K562 (cell line): ENCODE data around the gene TXNDC8.

ENCODE experiments used
- FOXK1 ChIP-seq: sonication (generic); formaldehyde crosslinking; IDR thresholded peaks from 2 replicates; pipeline ENCODE4 v1.8.0; 2022; ENCODE audit warnings: missing genetic modification reagents, mild to moderate bottlenecking, borderline replicate concordance
- MYBL2 ChIP-seq, 2 experiments: fragments of 450-650 bp in 1 of 2; sonication (generic) in 1 of 2; formaldehyde crosslinking in 1 of 2; IDR thresholded peaks; 2 replicates each; pipeline versions ENCODE4 v1.6.1 to v1.8.1; 2017 to 2022; ENCODE audit warnings: borderline replicate concordance in 1 of 2, inconsistent platforms in 1 of 2, low read depth in 1 of 2, mild to moderate bottlenecking in 1 of 2, missing genetic modification reagents in 1 of 2, moderate library complexity in 1 of 2
- NCOA4 ChIP-seq: fragments of 450-650 bp; IDR thresholded peaks from 2 replicates; pipeline ENCODE4 v1.6.1; 2018; ENCODE audit warnings: mild to moderate bottlenecking; ENCODE audit not compliant: partially characterized antibody
- NONO ChIP-seq, 2 experiments: fragments of 200-400 bp in 1 of 2; fragments of 450-650 bp in 1 of 2; formaldehyde crosslinking in 1 of 2; IDR thresholded peaks; 2 replicates each; pipeline ENCODE4 v1.6.1; 2017; ENCODE audit warnings: low read depth in 2 of 2, mild to moderate bottlenecking in 2 of 2, moderate library complexity in 2 of 2, low read length in 1 of 2
- POLR2AphosphoS2 ChIP-seq: IDR thresholded peaks from 2 replicates; pipeline ENCODE4 v1.6.1; 2012; ENCODE audit warnings: low read length, improper control_type of control experiment
- SAP30 ChIP-seq: fragments of 200-600 bp; sonication (generic); IDR thresholded peaks from 2 replicates; pipeline ENCODE4 v1.6.1; 2012; ENCODE audit warnings: borderline replicate concordance, low read depth, mild to moderate bottlenecking, moderate library complexity, low read length, control low read depth, inconsistent platforms; ENCODE audit not compliant: insufficient read depth, poor library complexity, severe bottlenecking
- SMARCC2 ChIP-seq: fragments of 450-650 bp; IDR thresholded peaks from 2 replicates; pipeline ENCODE4 v1.6.1; 2017; ENCODE audit warnings: antibody characterized with exemption, moderate library complexity, mild to moderate bottlenecking, low read depth
- ZBTB7A ChIP-seq: IDR thresholded peaks from 2 replicates; pipeline ENCODE4 v1.6.1; 2011; ENCODE audit warnings: low read depth, mild to moderate bottlenecking, low read length, moderate library complexity, borderline replicate concordance; ENCODE audit not compliant: control insufficient read depth
- ZNF232 ChIP-seq: sonication (generic); formaldehyde crosslinking; IDR thresholded peaks from 2 replicates; pipeline ENCODE4 v1.8.0; 2022; ENCODE audit warnings: mild to moderate bottlenecking, missing genetic modification reagents
- ZNF639 ChIP-seq, 2 experiments: fragments of 200-800 bp in 1 of 2; sonication (Bioruptor generic) in 1 of 2; sonication (generic) in 1 of 2; formaldehyde crosslinking in 1 of 2; IDR thresholded peaks in 1 of 2; conservative IDR thresholded peaks in 1 of 2; 2 replicates each; pipeline versions ENCODE4 v1.5.0 to v1.6.1; 2016 to 2020; ENCODE audit warnings: missing compliant biosample characterization in 1 of 2, missing genetic modification characterization in 1 of 2, missing genetic modification reagents in 1 of 2
- TF ChIP-seq, protein P1 (sequence below): fragments of 250-450 bp; sonication (Bioruptor Pico); IDR thresholded peaks from 2 replicates; pipeline ENCODE4 v1.5.0; 2022; ENCODE audit warnings: mild to moderate bottlenecking
- TF ChIP-seq, protein P2 (sequence below), 3 experiments: IDR thresholded peaks in 2 of 3; conservative IDR thresholded peaks in 1 of 3; 2 replicates each; pipeline ENCODE4 v1.5.1; 2011 to 2012; ENCODE audit warnings: low read length in 3 of 3, mild to moderate bottlenecking in 3 of 3, control low read depth in 2 of 3, improper control_type of control experiment in 1 of 3, inconsistent platforms in 1 of 3, low read depth in 1 of 3, mixed read lengths in 1 of 3, moderate library complexity in 1 of 3; ENCODE audit not compliant: insufficient read depth in 2 of 3

GRCh38 chr9:110259566-110259965 lies 78.1 kb downstream of the TXNDC8 start:
- TF ChIP-seq POLR2AphosphoS2 (no peak), NONO (IDR thresholded peaks at IDR 0.05; ENCODE audit: low read depth in 2 of 2, low read length in 1 of 2) (no peak), SMARCC2 (no peak), ZNF232 (CRISPR knock-in tag) (no peak), ZNF639 (CRISPR knock-in tag; conservative IDR thresholded peaks at IDR 0.05 in 1 of 2, IDR thresholded peaks at IDR 0.05 in 1 of 2) (no peak), SAP30 (no peak), FOXK1 (CRISPR knock-in tag) (no peak), NCOA4 (no peak), MYBL2 (IDR thresholded peaks at IDR 0.05; ENCODE audit: low read depth) (no peak), MYBL2 (CRISPR knock-in tag; IDR thresholded peaks at IDR 0.05; ENCODE audit: borderline replicate concordance) (no peak), ZBTB7A (no peak)
- TF ChIP-seq, protein P1, sequence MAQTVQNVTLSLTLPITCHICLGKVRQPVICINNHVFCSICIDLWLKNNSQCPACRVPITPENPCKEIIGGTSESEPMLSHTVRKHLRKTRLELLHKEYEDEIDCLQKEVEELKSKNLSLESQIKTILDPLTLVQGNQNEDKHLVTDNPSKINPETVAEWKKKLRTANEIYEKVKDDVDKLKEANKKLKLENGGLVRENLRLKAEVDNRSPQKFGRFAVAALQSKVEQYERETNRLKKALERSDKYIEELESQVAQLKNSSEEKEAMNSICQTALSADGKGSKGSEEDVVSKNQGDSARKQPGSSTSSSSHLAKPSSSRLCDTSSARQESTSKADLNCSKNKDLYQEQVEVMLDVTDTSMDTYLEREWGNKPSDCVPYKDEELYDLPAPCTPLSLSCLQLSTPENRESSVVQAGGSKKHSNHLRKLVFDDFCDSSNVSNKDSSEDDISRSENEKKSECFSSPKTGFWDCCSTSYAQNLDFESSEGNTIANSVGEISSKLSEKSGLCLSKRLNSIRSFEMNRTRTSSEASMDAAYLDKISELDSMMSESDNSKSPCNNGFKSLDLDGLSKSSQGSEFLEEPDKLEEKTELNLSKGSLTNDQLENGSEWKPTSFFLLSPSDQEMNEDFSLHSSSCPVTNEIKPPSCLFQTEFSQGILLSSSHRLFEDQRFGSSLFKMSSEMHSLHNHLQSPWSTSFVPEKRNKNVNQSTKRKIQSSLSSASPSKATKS (CRISPR knock-in tag) = no peak
- TF ChIP-seq, protein P2, sequence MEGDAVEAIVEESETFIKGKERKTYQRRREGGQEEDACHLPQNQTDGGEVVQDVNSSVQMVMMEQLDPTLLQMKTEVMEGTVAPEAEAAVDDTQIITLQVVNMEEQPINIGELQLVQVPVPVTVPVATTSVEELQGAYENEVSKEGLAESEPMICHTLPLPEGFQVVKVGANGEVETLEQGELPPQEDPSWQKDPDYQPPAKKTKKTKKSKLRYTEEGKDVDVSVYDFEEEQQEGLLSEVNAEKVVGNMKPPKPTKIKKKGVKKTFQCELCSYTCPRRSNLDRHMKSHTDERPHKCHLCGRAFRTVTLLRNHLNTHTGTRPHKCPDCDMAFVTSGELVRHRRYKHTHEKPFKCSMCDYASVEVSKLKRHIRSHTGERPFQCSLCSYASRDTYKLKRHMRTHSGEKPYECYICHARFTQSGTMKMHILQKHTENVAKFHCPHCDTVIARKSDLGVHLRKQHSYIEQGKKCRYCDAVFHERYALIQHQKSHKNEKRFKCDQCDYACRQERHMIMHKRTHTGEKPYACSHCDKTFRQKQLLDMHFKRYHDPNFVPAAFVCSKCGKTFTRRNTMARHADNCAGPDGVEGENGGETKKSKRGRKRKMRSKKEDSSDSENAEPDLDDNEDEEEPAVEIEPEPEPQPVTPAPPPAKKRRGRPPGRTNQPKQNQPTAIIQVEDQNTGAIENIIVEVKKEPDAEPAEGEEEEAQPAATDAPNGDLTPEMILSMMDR (IDR thresholded peaks at IDR 0.05 in 2 of 3, conservative IDR thresholded peaks at IDR 0.05 in 1 of 3; ENCODE audit: insufficient read depth in 2 of 3, low read depth in 1 of 3, low read length in 3 of 3) = no peak
